CD4-positive, alpha-beta T cell treated with Interleukin-4 for 1 hour (primary cell): ENCODE results near the gene CCL25.

Source experiments
- DNase-seq, 2 donors: peaks; one replicate each; pipeline ENCODE4 v3.0.0-alpha.2; 2020 to 2022

Gene CCL25

GRCh38 chr19:8046569-8047165 is 5.9 kb upstream of the CCL25 start:
- DNase-seq = no peak

- DNase-seq = peak; percentile 89 to 96
These were observed 2.1 kb upstream of the CCL25 start for GRCh38 chr19:8050274-8051096.

GRCh38 chr19:8054169-8054568 is 1.6 kb downstream of the CCL25 start:
- no peak for DNase-seq

- no peak for DNase-seq
These were observed 4.0 kb downstream of the CCL25 start for GRCh38 chr19:8056533-8056932.

GRCh38 chr19:8057545-8058270 is 5.1 kb downstream of the CCL25 start:
- DNase-seq = no peak

- no peak for DNase-seq
These were observed 12.6 kb downstream of the CCL25 start for GRCh38 chr19:8064911-8065874.

- no peak for DNase-seq
These were observed 13.3 kb downstream of the CCL25 start for GRCh38 chr19:8065875-8066261.

- DNase-seq = no peak
These were observed 16.8 kb downstream of the CCL25 start for GRCh38 chr19:8069096-8069973.

GRCh38 chr19:8071912-8072311 is 19.4 kb downstream of the CCL25 start:
- no peak for DNase-seq

GRCh38 chr19:8074501-8074900 is 21.9 kb downstream of the CCL25 start:
- no peak for DNase-seq

GRCh38 chr19:8075158-8076074 is 22.9 kb downstream of the CCL25 start:
- DNase-seq = no peak

GRCh38 chr19:8079988-8080387 is 27.4 kb downstream of the CCL25 start:
- no peak for DNase-seq

GRCh38 chr19:8080832-8081231 is 28.3 kb downstream of the CCL25 start:
- no peak for DNase-seq

- no peak for DNase-seq
These were observed 29.3 kb downstream of the CCL25 start for GRCh38 chr19:8081569-8082550.

GRCh38 chr19:8083141-8083540 is 30.6 kb downstream of the CCL25 start:
- DNase-seq = no peak

GRCh38 chr19:8084152-8084551 is 31.6 kb downstream of the CCL25 start:
- DNase-seq = no peak

GRCh38 chr19:8085598-8086408 is 33.2 kb downstream of the CCL25 start:
- no peak for DNase-seq

GRCh38 chr19:8086849-8087248 is 34.3 kb downstream of the CCL25 start:
- no peak for DNase-seq
